NCI-H82 treated with DMSO at 0.1 percent for 48 hours (cell line): ENCODE results near the gene MBTPS1.

Experiments used
- DNase-seq: peaks from one replicate; lab custom pipeline; 2025; ENCODE audit not compliant: unreplicated experiment; lab: John Stamatoyannopoulos, UW

Gene MBTPS1

DNA sequence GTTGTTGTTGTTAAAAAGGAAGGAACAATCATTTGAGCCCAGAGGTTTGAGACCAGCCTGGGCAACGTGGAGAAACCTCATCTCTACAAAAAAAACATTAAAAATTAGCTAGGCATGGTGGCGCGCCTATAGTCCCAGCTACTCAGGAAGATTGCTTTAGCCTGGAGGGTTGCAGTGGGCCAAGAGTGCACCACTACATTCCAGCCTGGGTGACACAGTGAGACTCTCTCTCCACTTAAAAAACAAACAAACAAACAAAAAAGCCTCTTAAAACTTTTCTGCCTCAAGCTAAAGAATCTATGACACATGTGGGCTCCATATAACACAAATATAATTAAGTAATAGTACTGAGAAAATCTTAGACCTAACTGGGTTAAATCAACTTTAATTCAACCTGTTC, 12.5 kb downstream of the MBTPS1 start:
- no peak for DNase-seq

GRCh38 chr16:84103678-84104077, 13.1 kb downstream of the MBTPS1 start:
- DNase-seq = no peak

- DNase-seq = no peak
These were observed 17.8 kb downstream of the MBTPS1 start for GRCh38 chr16:84098939-84099338.

DNA sequence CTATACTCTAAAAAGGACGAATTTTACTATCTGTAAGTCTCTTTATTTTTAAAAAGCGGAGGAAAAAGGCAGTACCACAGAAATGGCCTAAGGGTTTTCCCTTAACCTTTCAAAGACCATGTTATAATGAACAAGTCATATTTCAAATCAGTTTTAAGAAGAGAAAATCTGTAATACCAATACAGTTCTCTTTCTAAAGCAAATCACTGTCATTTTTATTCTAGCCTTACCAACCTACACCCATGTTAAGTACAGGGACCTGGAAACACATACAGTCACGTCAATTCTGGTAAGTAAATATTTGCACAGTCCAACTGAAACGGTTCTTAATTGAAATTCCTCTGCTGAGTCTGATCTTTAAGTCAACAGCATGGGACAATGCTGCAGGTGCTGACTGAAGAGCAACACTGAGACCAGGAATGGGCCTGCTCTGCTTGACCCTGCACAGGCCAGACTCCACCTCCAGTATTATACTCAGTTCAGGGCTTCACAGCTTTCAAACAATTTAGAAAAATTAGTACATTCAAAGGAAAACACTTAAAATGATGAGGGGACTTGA, 20.2 kb downstream of the MBTPS1 start:
- no peak for DNase-seq

DNA sequence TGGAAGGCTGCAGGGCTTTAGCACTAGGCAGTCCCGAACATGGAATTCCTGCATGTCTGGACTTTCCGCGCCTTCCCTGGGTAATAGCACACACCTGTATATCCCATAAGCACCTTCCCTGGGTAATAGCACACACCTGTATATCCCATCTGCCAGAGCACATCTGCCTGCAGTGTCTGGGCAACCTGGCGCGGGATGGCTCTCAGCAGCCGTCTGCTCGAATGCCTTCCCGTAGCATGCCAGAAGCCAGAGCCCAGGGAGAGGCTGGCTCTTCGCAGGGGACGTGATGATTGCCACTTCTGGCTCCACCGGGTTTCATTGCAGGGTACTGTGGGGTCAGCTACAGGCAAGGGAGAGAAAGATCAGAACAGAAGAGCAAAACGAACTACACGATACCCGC, 21.3 kb downstream of the MBTPS1 start:
- peak; percentile 45 for DNase-seq

GRCh38 chr16:84093879-84094270, 22.9 kb downstream of the MBTPS1 start:
- DNase-seq = peak; percentile 97

- no peak for DNase-seq
These were observed 23.4 kb downstream of the MBTPS1 start for GRCh38 chr16:84093120-84093878.

- peak; percentile 87 for DNase-seq
These were observed 25.3 kb downstream of the MBTPS1 start for GRCh38 chr16:84091460-84091859.

- no peak for DNase-seq
These were observed 26.5 kb downstream of the MBTPS1 start for GRCh38 chr16:84090211-84090610.

GRCh38 chr16:84088695-84089395, 27.9 kb downstream of the MBTPS1 start:
- DNase-seq = no peak

DNA sequence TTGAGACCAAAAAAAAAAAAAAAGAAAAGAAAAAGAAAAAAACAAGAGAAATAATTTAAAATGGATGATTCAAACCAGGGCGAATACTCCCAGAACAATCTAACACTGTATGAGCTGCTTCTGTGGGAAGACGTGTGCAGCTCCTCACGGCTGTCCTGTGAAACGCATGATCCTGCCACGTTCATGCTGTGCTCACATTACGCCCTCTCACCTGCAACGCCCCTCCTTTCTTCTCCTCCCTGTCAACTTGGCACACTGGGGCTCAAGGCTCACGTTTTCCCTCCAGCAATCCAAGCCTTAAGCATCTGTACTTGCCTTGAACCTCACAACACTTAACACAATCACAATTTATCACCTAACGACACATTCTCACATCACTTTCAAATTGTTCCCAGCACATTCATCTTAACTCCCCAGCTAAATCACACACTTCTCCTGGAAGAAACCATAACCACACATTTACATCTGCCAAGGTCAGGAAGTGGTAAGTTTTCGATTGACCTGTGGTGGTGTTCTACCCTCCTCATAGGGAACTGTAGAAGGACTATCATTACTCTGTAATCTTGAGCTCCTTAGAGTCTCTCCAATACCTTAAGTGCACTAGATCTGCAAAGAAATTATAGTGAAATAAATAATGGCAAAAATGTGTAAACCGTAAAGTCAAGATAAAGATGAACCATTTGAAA, 29.1 kb downstream of the MBTPS1 start:
- DNase-seq = no peak

DNA sequence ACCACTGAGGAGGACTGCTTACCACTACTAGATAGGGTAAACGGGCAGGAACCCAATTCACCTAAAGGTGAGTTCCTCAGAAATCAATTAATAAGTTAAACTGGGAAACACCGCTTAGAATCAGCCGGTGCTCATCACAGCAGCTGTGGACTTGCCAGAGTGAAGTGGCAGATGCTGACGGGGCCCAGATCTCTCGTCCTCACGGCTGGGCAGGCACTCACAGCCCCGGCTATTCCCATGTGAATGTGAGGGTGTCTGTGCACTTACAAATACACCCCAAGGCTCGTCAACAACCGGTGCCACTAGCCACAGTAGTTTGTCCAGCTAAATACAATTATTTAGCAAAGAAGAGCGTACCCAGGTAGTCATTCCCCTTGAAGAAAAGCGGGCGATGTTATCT, 29.7 kb downstream of the MBTPS1 start:
- no peak for DNase-seq

GRCh38 chr16:84086341-84086740, 30.4 kb downstream of the MBTPS1 start:
- DNase-seq = no peak

DNA sequence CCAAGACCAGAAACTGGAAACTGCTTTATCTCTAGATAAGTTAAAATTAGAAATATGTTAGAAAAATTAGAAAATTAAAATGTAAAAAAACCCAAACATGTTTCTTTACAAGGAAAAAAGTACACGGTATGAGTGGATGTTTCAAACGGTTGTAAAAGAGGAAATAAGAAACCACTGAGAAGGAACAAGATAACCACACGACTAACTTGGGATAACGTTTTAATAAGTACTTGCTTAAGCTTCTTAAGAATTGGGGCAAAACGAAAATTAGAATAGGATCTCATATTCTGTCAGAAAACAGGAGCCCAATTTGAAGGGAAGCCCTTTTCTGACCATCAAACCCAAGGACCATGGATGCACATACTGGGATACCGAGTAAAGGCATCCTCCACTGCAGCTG, 31.0 kb downstream of the MBTPS1 start:
- no peak for DNase-seq

GRCh38 chr16:84085271-84085667, 31.5 kb downstream of the MBTPS1 start:
- no peak for DNase-seq

GRCh38 chr16:84084570-84085270, 32.0 kb downstream of the MBTPS1 start:
- DNase-seq = peak; percentile 33

DNA sequence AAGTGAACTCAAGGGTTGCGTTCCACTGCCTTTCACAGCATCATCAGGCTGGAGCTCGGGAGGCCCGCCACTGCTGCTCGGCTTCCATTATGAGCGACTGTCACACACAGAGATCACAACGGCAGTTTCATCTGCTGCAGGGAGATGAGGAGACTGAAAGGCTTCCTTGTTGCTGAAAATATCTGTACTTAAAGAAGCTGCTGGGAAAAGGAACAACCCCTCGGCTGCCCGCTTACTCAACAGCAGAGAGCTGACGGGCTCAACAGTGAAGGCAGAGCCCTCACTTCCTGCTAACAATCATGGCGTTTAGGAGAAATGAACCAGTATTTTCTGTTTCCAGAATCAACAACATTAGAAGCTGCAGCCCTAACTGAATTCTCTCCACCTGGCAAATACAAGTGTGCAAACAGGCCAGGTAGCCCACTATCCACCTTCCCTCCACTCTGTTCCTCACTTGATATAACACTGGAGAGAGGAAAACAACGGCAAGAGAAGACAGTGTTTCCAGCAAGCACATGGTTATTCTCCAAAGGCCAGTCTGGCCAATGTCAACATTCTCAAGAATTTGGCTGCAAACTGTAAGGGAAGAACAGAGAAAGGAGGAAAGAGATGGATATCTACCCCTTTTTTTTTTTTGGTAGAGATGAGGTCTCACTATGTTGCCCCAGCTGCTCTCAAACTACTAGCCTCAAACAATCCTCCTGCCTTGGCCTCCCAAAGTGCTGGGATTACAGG, 33.7 kb downstream of the MBTPS1 start:
- no peak for DNase-seq

GRCh38 chr16:84082110-84082509, 34.6 kb downstream of the MBTPS1 start:
- no peak for DNase-seq

DNA sequence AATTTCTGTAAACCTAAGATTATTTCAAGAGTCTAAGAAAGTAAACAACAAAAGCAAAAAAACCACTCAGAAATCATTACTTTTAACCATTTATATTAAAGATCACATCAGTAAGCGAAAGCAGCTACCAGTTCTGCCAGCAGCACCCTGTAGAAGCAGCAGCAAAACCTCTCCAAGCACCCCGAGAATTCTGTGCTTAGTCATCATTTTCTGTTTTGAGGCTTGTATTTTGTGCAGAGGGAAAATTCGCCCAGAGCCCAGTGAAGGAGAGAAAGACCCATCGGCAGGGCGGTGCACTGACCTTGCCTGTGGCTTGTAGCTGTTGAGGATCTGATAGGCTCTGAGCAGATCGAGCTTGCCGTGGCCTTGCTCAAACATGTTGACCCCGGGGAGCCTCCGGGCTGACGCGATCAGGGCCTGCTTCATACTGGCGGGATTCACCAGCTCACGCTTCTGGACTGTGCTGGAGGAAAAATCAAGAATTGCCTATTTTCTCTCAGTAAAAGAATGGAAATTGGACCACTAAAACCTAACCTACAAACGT, 35.2 kb downstream of the MBTPS1 start:
- no peak for DNase-seq

GRCh38 chr16:84080813-84081212, 35.9 kb downstream of the MBTPS1 start:
- DNase-seq = no peak
